DND-41 (cell line): ENCODE measurements around the gene OVAAL.
A peak's percentile ranks its signal among the peaks of the same experiment; 100 is the strongest.

ENCODE experiments used
- ATAC-seq: fragments of 200-7000 bp; cut with Tn5 transposase; 3 replicates; pipeline ENCODE4 v1.9.1; 2021; ENCODE audit warnings: low read depth; ENCODE audit not compliant: insufficient read depth
- DNase-seq: peaks from one replicate; pipeline ENCODE4 v3.0.0-alpha.2; 2020
- H2AFZ ChIP-seq: 2 replicates; pipeline ENCODE4 v1.6.0; 2012; ENCODE audit warnings: low read depth, low read length
- H3K27ac ChIP-seq: 2 replicates; pipeline ENCODE4 v1.5.1; 2012; ENCODE audit warnings: low read length, inconsistent platforms
- H3K27me3 ChIP-seq: fragments of 200-600 bp; sonication (generic); 2 replicates; pipeline ENCODE4 v1.6.0; 2012; ENCODE audit warnings: low read length, mild to moderate bottlenecking, inconsistent platforms; ENCODE audit not compliant: insufficient read depth, poor library complexity
- H3K36me3 ChIP-seq: 2 replicates; pipeline ENCODE4 v1.5.1; 2012; ENCODE audit warnings: low read length, inconsistent platforms; ENCODE audit not compliant: insufficient read depth
- H3K4me1 ChIP-seq: 2 replicates; pipeline ENCODE4 v1.5.1; 2012; ENCODE audit warnings: mild to moderate bottlenecking, low read length; ENCODE audit not compliant: insufficient read depth
- H3K4me2 ChIP-seq: 2 replicates; pipeline ENCODE4 v1.6.0; 2012; ENCODE audit warnings: mild to moderate bottlenecking, moderate library complexity, low read length, inconsistent platforms; ENCODE audit not compliant: insufficient read depth
- H3K4me3 ChIP-seq, 2 experiments: fragments of 200-600 bp in 1 of 2; shearing (Covaris generic) in 1 of 2; 2 replicates each; pipeline ENCODE4 v1.5.1; 2012 to 2016; ENCODE audit warnings: inconsistent platforms in 2 of 2, low read length in 2 of 2, mild to moderate bottlenecking in 2 of 2, low read depth in 1 of 2, moderate library complexity in 1 of 2
- H3K79me2 ChIP-seq: 2 replicates; pipeline ENCODE4 v1.6.0; 2012; ENCODE audit warnings: low read length, inconsistent platforms; ENCODE audit not compliant: insufficient read depth
- H3K9ac ChIP-seq: 2 replicates; pipeline ENCODE4 v1.6.0; 2012; ENCODE audit warnings: low read depth, mild to moderate bottlenecking, inconsistent platforms, low read length, moderate library complexity
- H3K9me3 ChIP-seq: 2 replicates; pipeline ENCODE4 v1.5.1; 2012; ENCODE audit warnings: low read length, moderate library complexity, mild to moderate bottlenecking, inconsistent platforms; ENCODE audit not compliant: insufficient read depth, severe bottlenecking
- H4K20me1 ChIP-seq: 2 replicates; pipeline ENCODE4 v1.6.0; 2012; ENCODE audit warnings: low read length; ENCODE audit not compliant: insufficient read depth
- CTCF ChIP-seq: IDR thresholded peaks from 2 replicates; pipeline ENCODE4 v1.5.1; 2012; ENCODE audit warnings: borderline replicate concordance, low read length, moderate library complexity, mild to moderate bottlenecking; ENCODE audit not compliant: poor library complexity, severe bottlenecking; ENCODE audit errors: extremely low read depth
- EZH2 ChIP-seq: IDR thresholded peaks from 3 replicates; pipeline ENCODE4 v1.6.1; 2012; ENCODE audit warnings: borderline replicate concordance, low read depth, mild to moderate bottlenecking, moderate library complexity, low read length, inconsistent platforms; ENCODE audit not compliant: severe bottlenecking

OVAAL gene

GRCh38 chr1:180532854-180533253 lies 25.9 kb upstream of the OVAAL start:
- ATAC-seq: no peak
- no peak overlapping the region for H3K27ac ChIP-seq
- no peak overlapping the region for H3K9ac ChIP-seq
- H2AFZ ChIP-seq: 0 out of 2 replicates have a peak overlapping the region, but pooled peaks have one; percentile 4
- H3K79me2 ChIP-seq: no peaks in the 10 kb centered on the region
- H3K27me3 ChIP-seq: no peaks in the 10 kb centered on the region
- TF ChIP-seq EZH2 (no peak), CTCF (no peak)
- no peaks in the 10 kb centered on the region for H3K36me3 ChIP-seq
- no peak for DNase-seq
- H4K20me1 ChIP-seq: no peaks in the 10 kb centered on the region
- no peaks in the 10 kb centered on the region for H3K9me3 ChIP-seq
- no peak overlapping the region for H3K4me2 ChIP-seq
- no peaks in the 10 kb centered on the region for H3K4me1 ChIP-seq
- H3K4me3 ChIP-seq: no peak overlapping the region

- ATAC-seq (peak; percentile 76), DNase-seq (peak; percentile 65)
- Histone ChIP-seq H3K79me2 (no peaks in the 10 kb centered on the region), H3K27ac (no peak overlapping the region), H2AFZ (no peak overlapping the region), H3K4me2 (no peak overlapping the region), H3K4me3 (no peak overlapping the region), H3K9ac (no peak overlapping the region), H3K4me1 (no peaks in the 10 kb centered on the region), H4K20me1 (no peaks in the 10 kb centered on the region), H3K27me3 (no peaks in the 10 kb centered on the region), H3K36me3 (no peaks in the 10 kb centered on the region), H3K9me3 (no peaks in the 10 kb centered on the region)
- TF ChIP-seq CTCF (peak; percentile 88), EZH2 (no peak)
These were observed 25.3 kb upstream of the OVAAL start for GRCh38 chr1:180533266-180533987.

GRCh38 chr1:180534214-180534613 lies 24.6 kb upstream of the OVAAL start:
- no peak for DNase-seq
- Histone ChIP-seq H3K36me3 (no peaks in the 10 kb centered on the region), H3K4me3 (no peak overlapping the region), H3K9ac (no peak overlapping the region), H2AFZ (no peak overlapping the region), H3K4me2 (no peak overlapping the region), H3K27ac (no peak overlapping the region), H4K20me1 (no peaks in the 10 kb centered on the region), H3K27me3 (no peaks in the 10 kb centered on the region), H3K79me2 (no peaks in the 10 kb centered on the region), H3K9me3 (no peaks in the 10 kb centered on the region), H3K4me1 (no peaks in the 10 kb centered on the region)
- TF ChIP-seq EZH2 (no peak), CTCF (no peak)
- ATAC-seq: no peak
